ENCODE results near the gene C19orf12.

The C19orf12 gene

DNA sequence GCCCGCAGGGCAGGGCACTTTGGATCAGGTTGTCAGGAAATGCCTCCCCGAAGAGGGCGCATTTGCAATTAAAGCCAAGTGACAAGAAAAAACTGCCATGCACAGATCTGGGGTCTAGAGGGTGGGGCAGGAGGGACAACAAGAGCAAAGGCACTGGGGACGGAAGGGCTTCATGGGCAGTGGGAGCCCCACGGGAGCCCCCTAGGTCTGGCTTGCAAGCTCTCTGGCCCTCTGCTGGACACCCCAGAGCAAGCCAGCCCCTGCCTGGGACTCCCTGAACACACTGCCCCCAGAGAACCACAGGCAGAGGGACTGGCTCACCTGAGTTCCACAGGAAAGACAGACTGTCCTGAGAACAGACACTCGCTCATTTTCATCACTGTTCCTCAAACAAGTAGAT is 30.2 kb upstream of the C19orf12 start:
- Mint-ChIP-seq H3K27ac (no peak overlapping the region), H3K9me3 (ENCODE audit: low read depth) (no peaks in the 10 kb centered on the region), H3K4me3 (no peak overlapping the region), H3K4me1 (ENCODE audit: low read depth) (no peaks in the 10 kb centered on the region), H3K27me3 (no peaks in the 10 kb centered on the region), H3K36me3 (no peaks in the 10 kb centered on the region)

DNA sequence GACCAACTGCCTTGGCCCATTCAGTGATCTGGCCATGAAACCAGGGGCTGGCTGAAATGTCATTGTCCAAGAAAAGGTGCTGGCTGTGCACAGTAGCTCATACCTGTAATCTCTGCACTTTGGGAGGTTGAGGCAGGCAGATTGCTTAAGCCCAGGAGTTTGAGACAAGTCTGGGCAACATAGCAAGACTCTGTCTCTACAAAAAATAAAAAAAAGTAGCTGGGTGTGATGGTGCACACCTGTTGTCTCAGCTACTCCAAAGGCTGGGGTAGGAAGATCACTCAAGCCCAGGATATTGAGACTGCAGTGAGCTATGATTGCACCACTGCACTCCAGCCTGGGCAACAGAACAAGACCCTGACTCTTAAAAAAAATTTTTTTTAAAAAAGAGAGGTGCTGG is 28.6 kb upstream of the C19orf12 start:
- Mint-ChIP-seq H3K9me3 (ENCODE audit: low read depth) (no peaks in the 10 kb centered on the region), H3K4me1 (ENCODE audit: low read depth) (no peaks in the 10 kb centered on the region), H3K36me3 (no peaks in the 10 kb centered on the region), H3K27me3 (no peaks in the 10 kb centered on the region), H3K4me3 (no peak overlapping the region), H3K27ac (no peak overlapping the region)

GRCh38 chr19:29741776-29742175 is 26.7 kb upstream of the C19orf12 start:
- H3K27ac Mint-ChIP-seq: no peak overlapping the region
- no peaks in the 10 kb centered on the region for H3K9me3 Mint-ChIP-seq (ENCODE audit: low read depth)
- H3K4me3 Mint-ChIP-seq: no peak overlapping the region
- no peaks in the 10 kb centered on the region for H3K36me3 Mint-ChIP-seq
- no peaks in the 10 kb centered on the region for H3K27me3 Mint-ChIP-seq
- no peaks in the 10 kb centered on the region for H3K4me1 Mint-ChIP-seq (ENCODE audit: low read depth)

DNA sequence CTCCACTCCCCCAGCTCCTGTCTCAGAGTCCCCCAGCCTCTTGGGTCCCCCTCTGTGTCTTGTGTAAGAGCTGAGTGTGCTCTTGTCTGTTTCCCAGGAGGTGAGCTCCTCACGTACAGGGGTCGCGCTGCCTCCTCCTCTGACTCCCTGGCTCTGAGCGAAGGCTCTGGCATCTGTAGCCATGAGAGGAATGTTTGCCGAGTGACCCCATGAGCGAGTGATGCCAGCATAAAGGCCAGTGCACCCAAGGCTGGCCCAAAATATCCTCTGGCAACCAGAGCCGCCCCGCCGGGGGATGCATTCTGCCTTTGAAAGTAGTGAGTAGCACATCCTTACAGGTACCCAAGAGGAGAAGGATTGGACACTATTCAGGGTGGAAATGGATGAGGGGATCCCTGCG is 26.2 kb upstream of the C19orf12 start:
- H3K27me3 Mint-ChIP-seq: peaks cover 2% of the 10 kb centered on the region
- no peak overlapping the region for H3K27ac Mint-ChIP-seq
- no peaks in the 10 kb centered on the region for H3K36me3 Mint-ChIP-seq
- no peak overlapping the region for H3K4me3 Mint-ChIP-seq
- no peaks in the 10 kb centered on the region for H3K4me1 Mint-ChIP-seq (ENCODE audit: low read depth)
- no peaks in the 10 kb centered on the region for H3K9me3 Mint-ChIP-seq (ENCODE audit: low read depth)

DNA sequence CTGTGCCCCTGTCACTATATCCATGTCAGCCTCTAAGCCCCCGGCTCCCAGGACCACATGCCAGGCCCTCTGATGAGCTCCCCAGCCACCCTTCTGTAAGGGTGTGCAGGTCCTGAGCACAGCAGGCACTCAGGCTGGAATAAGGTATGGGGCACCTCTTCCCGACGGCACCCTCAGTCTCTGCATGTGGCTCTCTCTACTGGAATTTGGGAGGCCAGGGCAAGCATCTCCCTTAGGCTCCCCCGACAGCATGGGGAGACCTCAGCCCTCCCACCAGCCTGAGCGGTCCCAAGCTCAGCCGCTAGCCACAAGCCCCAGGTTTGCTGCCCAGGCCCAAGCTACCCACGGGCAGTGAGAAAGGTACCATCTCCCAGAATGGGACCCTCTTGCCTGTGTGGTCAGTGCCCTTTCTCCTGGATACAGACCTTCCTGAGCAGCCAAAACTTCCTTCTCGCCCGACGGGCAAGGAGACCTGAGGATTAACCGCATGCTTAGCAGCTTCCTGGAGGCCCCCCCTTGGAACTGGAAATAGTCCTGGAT is 22.5 kb upstream of the C19orf12 start:
- peaks cover 2% of the 10 kb centered on the region for H3K27me3 Mint-ChIP-seq
- H3K4me3 Mint-ChIP-seq: no peak overlapping the region
- no peak overlapping the region for H3K27ac Mint-ChIP-seq
- no peaks in the 10 kb centered on the region for H3K9me3 Mint-ChIP-seq (ENCODE audit: low read depth)
- no peaks in the 10 kb centered on the region for H3K36me3 Mint-ChIP-seq
- H3K4me1 Mint-ChIP-seq (ENCODE audit: low read depth): no peaks in the 10 kb centered on the region

DNA sequence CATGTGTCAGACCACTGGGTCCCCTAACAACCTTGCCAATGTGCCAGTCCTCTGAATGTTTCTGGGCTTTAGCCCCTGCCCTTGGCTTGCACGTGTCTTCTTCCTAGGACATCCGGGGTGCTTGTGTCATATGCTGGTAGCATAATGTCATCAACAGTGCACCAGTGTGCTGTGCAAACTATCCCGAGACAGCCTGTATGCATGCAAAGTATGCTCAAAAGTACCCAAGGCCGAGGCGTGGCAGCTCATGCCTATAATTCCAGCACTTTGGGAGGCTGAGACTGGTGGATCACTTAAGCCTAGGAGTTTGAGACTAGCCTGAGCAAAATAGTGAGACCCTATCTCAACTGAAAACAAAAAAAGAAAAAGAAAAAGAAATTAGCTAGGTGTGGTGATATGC is 20.8 kb upstream of the C19orf12 start:
- H3K9me3 Mint-ChIP-seq (ENCODE audit: low read depth): no peaks in the 10 kb centered on the region
- no peaks in the 10 kb centered on the region for H3K4me1 Mint-ChIP-seq (ENCODE audit: low read depth)
- no peak overlapping the region for H3K27ac Mint-ChIP-seq
- no peaks in the 10 kb centered on the region for H3K36me3 Mint-ChIP-seq
- H3K4me3 Mint-ChIP-seq: no peak overlapping the region
- peaks cover 3% of the 10 kb centered on the region for H3K27me3 Mint-ChIP-seq

- no peaks in the 10 kb centered on the region for H3K4me1 Mint-ChIP-seq (ENCODE audit: low read depth)
- no peaks in the 10 kb centered on the region for H3K36me3 Mint-ChIP-seq
- H3K27ac Mint-ChIP-seq: no peak overlapping the region
- H3K9me3 Mint-ChIP-seq (ENCODE audit: low read depth): no peaks in the 10 kb centered on the region
- H3K4me3 Mint-ChIP-seq: no peak overlapping the region
- H3K27me3 Mint-ChIP-seq: peaks cover 2% of the 10 kb centered on the region
These were observed 16.3 kb upstream of the C19orf12 start for GRCh38 chr19:29731331-29731850.

- peaks cover 16% of the 10 kb centered on the region for H3K4me1 Mint-ChIP-seq (ENCODE audit: low read depth)
- no peak overlapping the region for H3K4me3 Mint-ChIP-seq
- peaks cover 2% of the 10 kb centered on the region for H3K27me3 Mint-ChIP-seq
- H3K9me3 Mint-ChIP-seq (ENCODE audit: low read depth): no peaks in the 10 kb centered on the region
- no peaks in the 10 kb centered on the region for H3K36me3 Mint-ChIP-seq
- H3K27ac Mint-ChIP-seq: no peak overlapping the region
These were observed 12.8 kb upstream of the C19orf12 start for GRCh38 chr19:29727906-29728305.

- peak overlapping the region; percentile 67 for H3K4me3 Mint-ChIP-seq
- no peaks in the 10 kb centered on the region for H3K36me3 Mint-ChIP-seq
- no peaks in the 10 kb centered on the region for H3K27me3 Mint-ChIP-seq
These were observed 9.7 kb upstream of the C19orf12 start for GRCh38 chr19:29724746-29725145.

DNA sequence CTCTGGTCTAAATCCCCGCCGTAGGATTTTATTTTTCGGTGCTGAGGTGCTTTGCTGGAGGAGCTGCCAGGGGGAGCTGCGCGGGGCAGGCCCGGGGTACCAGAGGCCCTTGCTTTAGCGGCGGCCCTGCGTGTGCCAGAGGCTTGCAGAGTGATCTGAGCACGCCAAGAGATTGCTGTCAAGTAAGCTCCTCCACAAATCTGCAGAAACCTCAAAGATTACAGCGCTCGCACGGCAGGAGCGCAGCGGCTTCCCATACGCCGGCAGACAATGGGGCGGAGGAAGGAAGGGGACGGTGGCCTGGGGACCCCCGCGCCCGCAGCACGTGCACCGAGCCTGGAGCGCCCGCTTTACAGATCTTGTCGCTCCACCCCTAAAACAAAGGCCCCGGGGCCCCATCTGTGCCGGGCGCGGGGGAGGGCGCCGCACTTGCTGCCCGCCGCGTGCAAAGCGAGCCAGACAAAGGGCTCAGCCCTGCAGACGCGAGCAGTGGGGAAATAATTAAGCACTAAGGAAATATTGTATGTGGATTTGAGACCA is 9.1 kb upstream of the C19orf12 start:
- Mint-ChIP-seq H3K4me1 (ENCODE audit: low read depth) (peaks cover 16% of the 10 kb centered on the region), H3K4me3 (peak overlapping the region; percentile 67), H3K36me3 (no peaks in the 10 kb centered on the region), H3K9me3 (ENCODE audit: low read depth) (no peaks in the 10 kb centered on the region), H3K27ac (peak overlapping the region; percentile 70), H3K27me3 (no peaks in the 10 kb centered on the region)

More at GRCh38 chr19:29724746-29725145, 9.7 kb upstream of the C19orf12 start:
- H3K27ac Mint-ChIP-seq: no peak overlapping the region
- no peaks in the 10 kb centered on the region for H3K9me3 Mint-ChIP-seq (ENCODE audit: low read depth)
- H3K4me1 Mint-ChIP-seq (ENCODE audit: low read depth): peaks cover 16% of the 10 kb centered on the region

GRCh38 chr19:29717051-29717450 is 2.0 kb upstream of the C19orf12 start:
- no peaks in the 10 kb centered on the region for H3K27me3 Mint-ChIP-seq
- H3K9me3 Mint-ChIP-seq (ENCODE audit: low read depth): no peaks in the 10 kb centered on the region
- peaks cover 39% of the 10 kb centered on the region for H3K4me1 Mint-ChIP-seq (ENCODE audit: low read depth)
- H3K27ac Mint-ChIP-seq: no peak overlapping the region
- no peaks in the 10 kb centered on the region for H3K36me3 Mint-ChIP-seq
- H3K4me3 Mint-ChIP-seq: no peak overlapping the region

- Mint-ChIP-seq H3K27me3 (no peaks in the 10 kb centered on the region), H3K27ac (peak overlapping the region; percentile 97), H3K9me3 (ENCODE audit: low read depth) (no peaks in the 10 kb centered on the region), H3K36me3 (peaks cover 2% of the 10 kb centered on the region), H3K4me3 (peak overlapping the region; percentile 93), H3K4me1 (ENCODE audit: low read depth) (peaks cover 50% of the 10 kb centered on the region)
These were observed 880 bp upstream of the C19orf12 start for GRCh38 chr19:29715701-29716581.

- Mint-ChIP-seq H3K27ac (peak overlapping the region; percentile 95), H3K36me3 (peaks cover 2% of the 10 kb centered on the region)
These were observed 599 bp downstream of the C19orf12 start for GRCh38 chr19:29714371-29714952.

GRCh38 chr19:29712744-29713516 is 2.1 kb downstream of the C19orf12 start:
- H3K4me1 Mint-ChIP-seq (ENCODE audit: low read depth): peaks cover 76% of the 10 kb centered on the region
- no peaks in the 10 kb centered on the region for H3K9me3 Mint-ChIP-seq (ENCODE audit: low read depth)
- H3K27ac Mint-ChIP-seq: peak overlapping the region; percentile 95
- peak overlapping the region; percentile 94 for H3K4me3 Mint-ChIP-seq
- H3K36me3 Mint-ChIP-seq: peaks cover 2% of the 10 kb centered on the region
- H3K27me3 Mint-ChIP-seq: no peaks in the 10 kb centered on the region

More at GRCh38 chr19:29714371-29714952, 599 bp downstream of the C19orf12 start:
- H3K4me1 Mint-ChIP-seq (ENCODE audit: low read depth): peaks cover 65% of the 10 kb centered on the region
- no peaks in the 10 kb centered on the region for H3K27me3 Mint-ChIP-seq
- no peaks in the 10 kb centered on the region for H3K9me3 Mint-ChIP-seq (ENCODE audit: low read depth)
- peak overlapping the region; percentile 94 for H3K4me3 Mint-ChIP-seq
